ENCODE data around the gene RAB19.

DNA sequence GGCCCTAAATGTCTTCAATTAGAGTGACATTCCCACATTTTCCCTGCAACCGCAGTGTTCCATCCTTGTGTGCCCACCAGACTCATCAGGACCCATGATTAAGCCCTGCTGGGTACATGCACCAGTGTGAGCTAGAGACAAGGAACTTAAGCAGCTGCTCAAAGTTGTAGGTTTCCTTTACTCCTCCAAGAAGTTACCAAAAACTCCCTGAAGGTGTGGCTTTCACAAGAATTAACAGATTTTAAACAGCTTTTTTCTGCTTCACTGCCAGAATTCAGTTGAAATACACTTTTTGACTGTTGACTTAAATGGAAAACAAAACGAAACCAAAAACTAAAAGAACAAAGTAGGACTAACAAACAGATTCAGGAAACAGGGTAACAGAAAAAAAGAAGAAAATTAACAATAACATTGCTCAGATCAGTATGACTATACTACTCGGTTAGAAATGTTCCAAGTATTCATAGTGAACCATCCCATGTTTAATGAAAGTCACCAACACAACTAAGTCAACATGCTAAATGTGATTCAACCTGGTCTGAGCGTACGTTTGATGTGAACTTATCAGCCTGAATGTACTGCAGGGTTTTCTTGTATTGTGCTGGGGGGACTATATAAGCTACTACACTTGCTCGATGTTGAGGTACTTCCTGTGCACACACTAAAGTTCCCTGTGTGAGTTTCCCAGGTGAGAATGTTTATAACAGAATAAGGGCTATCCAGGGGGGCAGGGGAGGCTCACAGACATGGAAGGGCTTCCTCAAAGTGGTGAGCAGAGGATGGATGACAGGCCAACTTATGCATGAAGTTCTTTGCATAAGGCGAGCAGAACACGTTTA lies 27.7 kb upstream of the RAB19 start:
- TF ChIP-seq, protein P1, sequence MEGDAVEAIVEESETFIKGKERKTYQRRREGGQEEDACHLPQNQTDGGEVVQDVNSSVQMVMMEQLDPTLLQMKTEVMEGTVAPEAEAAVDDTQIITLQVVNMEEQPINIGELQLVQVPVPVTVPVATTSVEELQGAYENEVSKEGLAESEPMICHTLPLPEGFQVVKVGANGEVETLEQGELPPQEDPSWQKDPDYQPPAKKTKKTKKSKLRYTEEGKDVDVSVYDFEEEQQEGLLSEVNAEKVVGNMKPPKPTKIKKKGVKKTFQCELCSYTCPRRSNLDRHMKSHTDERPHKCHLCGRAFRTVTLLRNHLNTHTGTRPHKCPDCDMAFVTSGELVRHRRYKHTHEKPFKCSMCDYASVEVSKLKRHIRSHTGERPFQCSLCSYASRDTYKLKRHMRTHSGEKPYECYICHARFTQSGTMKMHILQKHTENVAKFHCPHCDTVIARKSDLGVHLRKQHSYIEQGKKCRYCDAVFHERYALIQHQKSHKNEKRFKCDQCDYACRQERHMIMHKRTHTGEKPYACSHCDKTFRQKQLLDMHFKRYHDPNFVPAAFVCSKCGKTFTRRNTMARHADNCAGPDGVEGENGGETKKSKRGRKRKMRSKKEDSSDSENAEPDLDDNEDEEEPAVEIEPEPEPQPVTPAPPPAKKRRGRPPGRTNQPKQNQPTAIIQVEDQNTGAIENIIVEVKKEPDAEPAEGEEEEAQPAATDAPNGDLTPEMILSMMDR (IDR thresholded peaks at IDR 0.05) = no peak
- TF ChIP-seq EZH2 (IDR thresholded peaks at IDR 0.05; ENCODE audit: borderline replicate concordance, insufficient read depth, low read depth, low read length, poor library complexity, severe bottlenecking) = no peak
